HEK293 (cell line): ENCODE data around the gene FCRL1.

ENCODE experiments used
- CTCF ChIP-seq: fragments of 450-650 bp; formaldehyde crosslinking; IDR thresholded peaks from 2 replicates; pipeline ENCODE4 v1.5.1; 2016; ENCODE audit warnings: missing biosample characterization, missing genetic modification characterization
- ZNF600 ChIP-seq: fragments of 450-650 bp; formaldehyde crosslinking; IDR thresholded peaks from 2 replicates; pipeline ENCODE4 v1.5.1; 2016; ENCODE audit warnings: missing biosample characterization, missing genetic modification characterization

- no peak for TF ChIP-seq CTCF
- no peak for TF ChIP-seq ZNF600 (tag by site-specific recombination)
These were observed 48.7 kb upstream of the FCRL1 start for GRCh38 chr1:157868654-157869053.
